ENCODE data around the gene SLC25A15.

DNA sequence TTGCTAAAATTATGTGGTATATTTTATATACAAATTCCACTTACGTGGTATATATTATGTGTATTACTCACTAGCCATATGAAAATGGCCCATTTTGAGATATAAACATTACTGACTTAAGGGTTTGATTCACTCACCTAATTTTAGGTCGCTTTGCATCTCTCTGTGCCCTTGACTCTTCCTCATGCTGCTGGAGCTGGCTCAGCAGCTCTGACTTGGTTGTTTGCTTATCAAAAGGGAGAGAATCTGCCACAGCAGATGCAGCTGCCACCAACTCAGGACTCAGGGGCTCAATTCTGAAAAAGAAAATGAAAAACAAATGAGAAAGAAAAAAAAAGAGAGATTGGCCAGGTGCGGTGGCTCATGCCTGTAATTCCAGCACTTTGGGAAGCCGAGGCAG lies 30.6 kb upstream of the SLC25A15 start:
- TF ChIP-seq POLR2A (IDR thresholded peaks at IDR 0.05; ENCODE audit: low read length) (no peak), GATA1 (IDR thresholded peaks at IDR 0.05; ENCODE audit: low read depth, low read length) (no peak)

All from erythroblast (primary cell).